Epithelial cell of prostate (primary cell): ENCODE results near the gene OGT.
"Not testable (repeated sequence)": the region's sequence is repeated elsewhere in the genome, so short reads cannot be mapped to it uniquely, and the experiment has no call there.

Experiments
- DNase-seq: peaks from one replicate; pipeline ENCODE4 v3.0.0-alpha.2; 2011; ENCODE audit warnings: low read depth, low spot score
- H3K27ac ChIP-seq: fragments of 450-650 bp; 2 replicates; pipeline ENCODE4 v1.5.1; 2017; ENCODE audit warnings: mild to moderate bottlenecking

Gene OGT

GRCh38 chrX:71579136-71579989 lies 46.5 kb downstream of the OGT start:
- no peak for DNase-seq
- H3K27ac ChIP-seq = no peak overlapping the region

- no peak overlapping the region for H3K27ac ChIP-seq
Observed at GRCh38 chrX:71579990-71580380, 47.1 kb downstream of the OGT start.

GRCh38 chrX:71581210-71581609 lies 48.3 kb downstream of the OGT start:
- H3K27ac ChIP-seq = no peak overlapping the region
- no peak for DNase-seq

More at GRCh38 chrX:71579990-71580380, 47.1 kb downstream of the OGT start:
- DNase-seq = no peak

GRCh38 chrX:71586929-71587328 lies 54.0 kb downstream of the OGT start:
- no peak for DNase-seq
- H3K27ac ChIP-seq = no peak overlapping the region

GRCh38 chrX:71593210-71593609 lies 60.3 kb downstream of the OGT start:
- not testable (repeated sequence) for DNase-seq

GRCh38 chrX:71599965-71600364 lies 67.1 kb downstream of the OGT start:
- no peak for DNase-seq
- no peak overlapping the region for H3K27ac ChIP-seq

More at GRCh38 chrX:71593210-71593609, 60.3 kb downstream of the OGT start:
- H3K27ac ChIP-seq = not testable (repeated sequence)

- no peak overlapping the region for H3K27ac ChIP-seq
Observed at GRCh38 chrX:71603618-71604017, 70.7 kb downstream of the OGT start.

GRCh38 chrX:71604141-71604540 lies 71.2 kb downstream of the OGT start:
- H3K27ac ChIP-seq = no peak overlapping the region
- no peak for DNase-seq

More at GRCh38 chrX:71603618-71604017, 70.7 kb downstream of the OGT start:
- DNase-seq = no peak

GRCh38 chrX:71604796-71605568 lies 72.1 kb downstream of the OGT start:
- no peak overlapping the region for H3K27ac ChIP-seq
- DNase-seq = no peak

GRCh38 chrX:71606536-71607216 lies 73.8 kb downstream of the OGT start:
- H3K27ac ChIP-seq = no peak overlapping the region
- no peak for DNase-seq

GRCh38 chrX:71607488-71607887 lies 74.6 kb downstream of the OGT start:
- DNase-seq = no peak
- H3K27ac ChIP-seq = no peak overlapping the region

- no peak overlapping the region for H3K27ac ChIP-seq
Observed at GRCh38 chrX:71609095-71609750, 76.3 kb downstream of the OGT start.

GRCh38 chrX:71611736-71612135 lies 78.8 kb downstream of the OGT start:
- not testable (repeated sequence) for H3K27ac ChIP-seq, DNase-seq

More at GRCh38 chrX:71609095-71609750, 76.3 kb downstream of the OGT start:
- DNase-seq = no peak

- DNase-seq = no peak
- H3K27ac ChIP-seq = no peak overlapping the region
Observed at GRCh38 chrX:71612256-71612655, 79.4 kb downstream of the OGT start.

- DNase-seq = no peak
- no peak overlapping the region for H3K27ac ChIP-seq
Observed at GRCh38 chrX:71615056-71615455, 82.2 kb downstream of the OGT start.

GRCh38 chrX:71615954-71616353 lies 83.0 kb downstream of the OGT start:
- no peak for DNase-seq
- H3K27ac ChIP-seq = no peak overlapping the region

GRCh38 chrX:71616672-71617529 lies 84.0 kb downstream of the OGT start:
- H3K27ac ChIP-seq = no peak overlapping the region
- DNase-seq = no peak

- no peak overlapping the region for H3K27ac ChIP-seq
- no peak for DNase-seq
Observed at GRCh38 chrX:71617742-71618141, 84.8 kb downstream of the OGT start.

GRCh38 chrX:71618303-71618721 lies 85.4 kb downstream of the OGT start, which contains the start of gene CXCR3:
Gene CXCR3 (minus strand): TSS chrX:71618511. CDS start chrX:71618449, 62 bp downstream.
- no peak for DNase-seq
- H3K27ac ChIP-seq = no peak within 1 kb of the TSS
